Calu3 (cell line): ENCODE measurements around the gene E2F1. TPM values are rescaled to one million over a fixed set of nuclear protein-coding genes. Genes with fewer than 3 reads are reported as not detected.

Experiments
- BruUV-seq: library from RNA; stranded (reverse); fragments of 400-500 nt; replicated peaks from 2 replicates; lab custom pipeline; 2021; lab: Mats Ljungman, UMichigan
- CTCF ChIA-PET: fragments of 300-600 bp; sonication (Branson Sonifier 250); formaldehyde crosslinking; loops from one replicate; lab custom pipeline; 2022; ENCODE audit warnings: antibody characterized with exemption; lab: Charles Lee
- DNase-seq: peaks from one replicate; pipeline ENCODE4 v3.0.0; 2022
- H3K27ac Mint-ChIP-seq: one replicate; pipeline ENCODE4 v1.8.0; 2022; ENCODE audit warnings: mixed read lengths; ENCODE audit not compliant: unreplicated experiment
- H3K27me3 Mint-ChIP-seq: one replicate; pipeline ENCODE4 v1.8.0; 2022; ENCODE audit warnings: mixed read lengths; ENCODE audit not compliant: unreplicated experiment
- H3K36me3 Mint-ChIP-seq: one replicate; pipeline ENCODE4 v1.8.0; 2022; ENCODE audit warnings: mild to moderate bottlenecking, moderate library complexity, mixed read lengths; ENCODE audit not compliant: insufficient read depth, unreplicated experiment
- H3K4me1 Mint-ChIP-seq: one replicate; pipeline ENCODE4 v1.8.0; 2022; ENCODE audit warnings: mild to moderate bottlenecking, low read depth, mixed read lengths; ENCODE audit not compliant: unreplicated experiment
- H3K4me3 Mint-ChIP-seq: one replicate; pipeline ENCODE4 v1.8.0; 2022; ENCODE audit warnings: mild to moderate bottlenecking, low read depth, moderate library complexity, mixed read lengths; ENCODE audit not compliant: unreplicated experiment
- H3K9me3 Mint-ChIP-seq: one replicate; pipeline ENCODE4 v1.8.0; 2022; ENCODE audit warnings: low read depth, mixed read lengths; ENCODE audit not compliant: unreplicated experiment
- CTCF ChIP-seq: fragments of 200-600 bp; IDR thresholded peaks from one replicate; pipeline ENCODE4 v1.8.0; 2022; ENCODE audit warnings: antibody characterized with exemption; ENCODE audit not compliant: unreplicated experiment
- intact Hi-C: fragments of 100-400 bp; cut with micrococcal nuclease; formaldehyde crosslinking; loops from one replicate; pipeline ENCODE4 v1.10.0; 2022; ENCODE audit not compliant: unreplicated experiment
- total RNA-seq: library from RNA; stranded (reverse); gene quantifications from 2 replicates; pipeline ENCODE4 v1.2.3, GENCODE V29; 2022

Gene E2F1
- total RNA-seq, 1 experiment from 2014 or later = 62.3 TPM

GRCh38 chr20:33667245-33667675 is 18.9 kb downstream of the E2F1 start:
- DNase-seq = peak; percentile 67
- Mint-ChIP-seq H3K4me3 (peak overlapping the region; percentile 77), H3K9me3 (no peaks in the 10 kb centered on the region), H3K4me1 (peaks cover 39% of the 10 kb centered on the region), H3K27ac (peak overlapping the region; percentile 90), H3K36me3 (peaks cover 66% of the 10 kb centered on the region), H3K27me3 (no peaks in the 10 kb centered on the region)
- intact Hi-C loops = loop anchor here (5.0 to 10.0 kb wide), 3 partner anchors 65 to 448 kb away; partner anchors contain the start of genes CDK5RAP1, EIF2S2 and ZNF341
- CTCF ChIA-PET = interaction anchor here (0.6 to 3.4 kb wide), 19 partner anchors 9 to 921 kb away, joined by 3 to 47 read pairs (median 3); partner anchors contain the start of genes CBFA2T2, CDK5RAP1, PXMP4 and ZNF341
- no peak for TF ChIP-seq CTCF
- no TSS peak for BruUV-seq

GRCh38 chr20:33666293-33667244 is 19.6 kb downstream of the E2F1 start, which contains the start of gene ACTL10:
TSS of gene ACTL10 (plus strand) at chr20:33666943. CDS start at chr20:33667498, 555 bp downstream.
- BruUV-seq = TSS peak; percentile 22
- DNase-seq = peak; percentile 99
- TF ChIP-seq CTCF = no peak
- Mint-ChIP-seq H3K9me3 (no peaks in the 10 kb centered on the region), H3K4me3 (peak within 1 kb of the TSS; percentile 77), H3K36me3 (peaks cover 67% of the 10 kb centered on the region), H3K4me1 (peaks cover 39% of the 10 kb centered on the region), H3K27me3 (no peaks in the 10 kb centered on the region), H3K27ac (peak within 1 kb of the TSS; percentile 90)
- intact Hi-C loops = loop anchor here (5.0 to 10.0 kb wide), 3 partner anchors 66 to 448 kb away; partner anchors contain the start of genes CDK5RAP1, EIF2S2 and ZNF341
- CTCF ChIA-PET = interaction anchor here (0.6 to 3.4 kb wide), 17 partner anchors 10 to 403 kb away, joined by 3 to 47 read pairs (median 3); partner anchors contain the start of genes CBFA2T2, CDK5RAP1, PXMP4 and ZNF341

GRCh38 chr20:33664762-33665144 is 21.4 kb downstream of the E2F1 start:
- CTCF ChIA-PET = interaction anchor here (2.2 to 2.7 kb wide), 2 partner anchors 11 to 13 kb away, joined by 9 to 16 read pairs; no protein-coding TSS in a partner anchor
- Mint-ChIP-seq H3K27ac (peak overlapping the region; percentile 81), H3K9me3 (no peaks in the 10 kb centered on the region), H3K27me3 (no peaks in the 10 kb centered on the region), H3K36me3 (peaks cover 63% of the 10 kb centered on the region), H3K4me1 (peaks cover 39% of the 10 kb centered on the region), H3K4me3 (peak overlapping the region; percentile 89)
- intact Hi-C loops = loop anchor here (5.0 to 10.0 kb wide), 3 partner anchors 68 to 450 kb away; partner anchors contain the start of genes CDK5RAP1, EIF2S2 and ZNF341
- no TSS peak for BruUV-seq
- DNase-seq = no peak
- TF ChIP-seq CTCF = no peak

GRCh38 chr20:33664085-33664761 is 22.0 kb downstream of the E2F1 start:
- Mint-ChIP-seq H3K27ac (peak overlapping the region; percentile 81), H3K36me3 (peaks cover 63% of the 10 kb centered on the region), H3K4me3 (peak overlapping the region; percentile 89), H3K4me1 (peaks cover 39% of the 10 kb centered on the region), H3K27me3 (no peaks in the 10 kb centered on the region), H3K9me3 (no peaks in the 10 kb centered on the region)
- DNase-seq = no peak
- no TSS peak for BruUV-seq
- CTCF ChIA-PET = interaction anchor here (0.6 to 2.7 kb wide), 6 partner anchors 9 to 263 kb away, joined by 3 to 16 read pairs (median 6); partner anchors contain the start of gene CDK5RAP1
- intact Hi-C loops = loop anchor here (10.0 kb wide), 1 partner anchor 451 kb away; the partner anchor contains the start of gene EIF2S2
- TF ChIP-seq CTCF = no peak
